PFSK-1 (cell line): ENCODE results near the gene ALDOA.

Source experiments
- FOXP2 ChIP-seq: optimal IDR thresholded peaks from 2 replicates; pipeline ENCODE3; 2011; ENCODE audit warnings: borderline replicate concordance, control low read depth, inconsistent platforms; ENCODE audit not compliant: insufficient read depth; ENCODE audit errors: extremely low read length, extremely low read depth
- POLR2AphosphoS5 ChIP-seq: IDR thresholded peaks from 2 replicates; pipeline ENCODE4 v1.6.1; 2012; ENCODE audit warnings: low read depth, mild to moderate bottlenecking, control low read depth, low read length, moderate library complexity
- SIN3A ChIP-seq: IDR thresholded peaks from 2 replicates; pipeline ENCODE4 v1.6.1; 2012; ENCODE audit warnings: mild to moderate bottlenecking, low read length, moderate library complexity, borderline replicate concordance; ENCODE audit not compliant: insufficient read depth
- TAF1 ChIP-seq: IDR thresholded peaks from 2 replicates; pipeline ENCODE4 v1.6.1; 2012; ENCODE audit warnings: low read length, control low read depth, borderline replicate concordance; ENCODE audit not compliant: insufficient read depth
- TF ChIP-seq, protein P1 (sequence below), 2 experiments: IDR thresholded peaks; 2 replicates each; pipeline versions ENCODE4 v1.6.1 to v1.8.0; 2011 to 2012; ENCODE audit warnings: low read depth in 2 of 2, low read length in 2 of 2, control low read depth in 1 of 2, inconsistent platforms in 1 of 2, mild to moderate bottlenecking in 1 of 2, moderate library complexity in 1 of 2; ENCODE audit not compliant: insufficient read depth in 1 of 2

ALDOA gene

DNA sequence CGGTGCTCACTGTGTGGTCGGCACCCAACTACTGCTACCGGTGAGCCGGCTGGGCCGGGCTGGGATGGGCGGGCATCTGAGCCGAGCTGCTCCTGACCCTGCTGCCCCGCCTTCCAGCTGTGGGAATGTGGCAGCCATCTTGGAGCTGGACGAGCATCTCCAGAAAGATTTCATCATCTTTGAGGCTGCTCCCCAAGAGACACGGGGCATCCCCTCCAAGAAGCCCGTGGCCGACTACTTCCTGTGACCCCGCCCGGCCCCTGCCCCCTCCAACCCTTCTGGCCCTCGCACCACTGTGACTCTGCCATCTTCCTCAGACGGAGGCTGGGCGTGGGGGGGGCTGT is 19.2 kb downstream of the ALDOA start:
- no peak for TF ChIP-seq TAF1
- TF ChIP-seq FOXP2 = no peak
- TF ChIP-seq SIN3A = no peak
- TF ChIP-seq, protein P1, sequence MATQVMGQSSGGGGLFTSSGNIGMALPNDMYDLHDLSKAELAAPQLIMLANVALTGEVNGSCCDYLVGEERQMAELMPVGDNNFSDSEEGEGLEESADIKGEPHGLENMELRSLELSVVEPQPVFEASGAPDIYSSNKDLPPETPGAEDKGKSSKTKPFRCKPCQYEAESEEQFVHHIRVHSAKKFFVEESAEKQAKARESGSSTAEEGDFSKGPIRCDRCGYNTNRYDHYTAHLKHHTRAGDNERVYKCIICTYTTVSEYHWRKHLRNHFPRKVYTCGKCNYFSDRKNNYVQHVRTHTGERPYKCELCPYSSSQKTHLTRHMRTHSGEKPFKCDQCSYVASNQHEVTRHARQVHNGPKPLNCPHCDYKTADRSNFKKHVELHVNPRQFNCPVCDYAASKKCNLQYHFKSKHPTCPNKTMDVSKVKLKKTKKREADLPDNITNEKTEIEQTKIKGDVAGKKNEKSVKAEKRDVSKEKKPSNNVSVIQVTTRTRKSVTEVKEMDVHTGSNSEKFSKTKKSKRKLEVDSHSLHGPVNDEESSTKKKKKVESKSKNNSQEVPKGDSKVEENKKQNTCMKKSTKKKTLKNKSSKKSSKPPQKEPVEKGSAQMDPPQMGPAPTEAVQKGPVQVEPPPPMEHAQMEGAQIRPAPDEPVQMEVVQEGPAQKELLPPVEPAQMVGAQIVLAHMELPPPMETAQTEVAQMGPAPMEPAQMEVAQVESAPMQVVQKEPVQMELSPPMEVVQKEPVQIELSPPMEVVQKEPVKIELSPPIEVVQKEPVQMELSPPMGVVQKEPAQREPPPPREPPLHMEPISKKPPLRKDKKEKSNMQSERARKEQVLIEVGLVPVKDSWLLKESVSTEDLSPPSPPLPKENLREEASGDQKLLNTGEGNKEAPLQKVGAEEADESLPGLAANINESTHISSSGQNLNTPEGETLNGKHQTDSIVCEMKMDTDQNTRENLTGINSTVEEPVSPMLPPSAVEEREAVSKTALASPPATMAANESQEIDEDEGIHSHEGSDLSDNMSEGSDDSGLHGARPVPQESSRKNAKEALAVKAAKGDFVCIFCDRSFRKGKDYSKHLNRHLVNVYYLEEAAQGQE (IDR thresholded peaks at IDR 0.05; ENCODE audit: insufficient read depth in 1 of 2, low read depth in 2 of 2, low read length in 2 of 2) = no peak

DNA sequence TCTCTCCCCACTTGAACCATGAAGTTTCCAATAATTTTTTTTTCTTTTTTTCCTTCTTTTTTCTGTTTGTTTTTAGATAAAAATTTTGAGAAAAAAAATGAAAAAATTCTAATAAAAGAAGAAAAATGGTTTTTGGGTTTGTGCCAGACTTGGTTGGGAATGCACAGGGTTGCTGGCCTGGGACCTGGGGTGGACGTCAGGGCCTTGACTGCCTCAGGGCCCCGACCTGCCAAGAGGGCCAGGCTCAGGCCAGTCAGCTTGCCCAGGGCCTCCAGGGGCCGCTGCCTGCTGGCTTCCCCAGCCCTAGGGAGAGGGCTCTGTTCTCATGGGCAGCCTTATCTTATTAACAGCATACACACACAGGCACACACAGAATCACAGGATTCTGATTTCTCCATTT is 19.7 kb downstream of the ALDOA start:
- TF ChIP-seq FOXP2 = no peak
- TF ChIP-seq TAF1 = no peak
- TF ChIP-seq SIN3A = no peak
- TF ChIP-seq, protein P1 (IDR thresholded peaks at IDR 0.05; ENCODE audit: insufficient read depth in 1 of 2, low read depth in 2 of 2, low read length in 2 of 2) = no peak
- no peak for TF ChIP-seq POLR2AphosphoS5

DNA sequence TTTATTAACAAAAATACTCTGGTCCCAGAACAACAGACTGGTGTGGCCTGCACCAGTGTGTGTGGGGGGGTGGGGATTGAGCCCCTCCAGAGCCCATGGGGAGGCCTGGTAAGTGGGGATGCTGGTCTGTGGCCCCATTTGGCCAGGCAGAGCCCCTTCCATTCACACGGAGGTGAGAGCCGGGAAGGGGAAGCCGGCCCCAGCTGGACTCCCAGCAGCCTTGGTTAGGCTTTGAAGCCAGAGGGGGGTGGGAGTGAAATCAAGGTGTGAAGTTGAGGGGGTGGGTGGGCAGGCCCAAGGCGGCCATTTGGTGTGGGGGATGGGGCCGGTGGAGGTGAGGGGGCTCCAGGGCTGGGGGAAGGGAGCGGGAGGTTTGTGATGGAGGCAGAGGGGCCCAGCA is 20.3 kb downstream of the ALDOA start:
- TF ChIP-seq POLR2AphosphoS5 (no peak), SIN3A (no peak), TAF1 (no peak), FOXP2 (no peak)
- TF ChIP-seq, protein P1 (IDR thresholded peaks at IDR 0.05; ENCODE audit: insufficient read depth in 1 of 2, low read depth in 2 of 2, low read length in 2 of 2) = no peak

DNA sequence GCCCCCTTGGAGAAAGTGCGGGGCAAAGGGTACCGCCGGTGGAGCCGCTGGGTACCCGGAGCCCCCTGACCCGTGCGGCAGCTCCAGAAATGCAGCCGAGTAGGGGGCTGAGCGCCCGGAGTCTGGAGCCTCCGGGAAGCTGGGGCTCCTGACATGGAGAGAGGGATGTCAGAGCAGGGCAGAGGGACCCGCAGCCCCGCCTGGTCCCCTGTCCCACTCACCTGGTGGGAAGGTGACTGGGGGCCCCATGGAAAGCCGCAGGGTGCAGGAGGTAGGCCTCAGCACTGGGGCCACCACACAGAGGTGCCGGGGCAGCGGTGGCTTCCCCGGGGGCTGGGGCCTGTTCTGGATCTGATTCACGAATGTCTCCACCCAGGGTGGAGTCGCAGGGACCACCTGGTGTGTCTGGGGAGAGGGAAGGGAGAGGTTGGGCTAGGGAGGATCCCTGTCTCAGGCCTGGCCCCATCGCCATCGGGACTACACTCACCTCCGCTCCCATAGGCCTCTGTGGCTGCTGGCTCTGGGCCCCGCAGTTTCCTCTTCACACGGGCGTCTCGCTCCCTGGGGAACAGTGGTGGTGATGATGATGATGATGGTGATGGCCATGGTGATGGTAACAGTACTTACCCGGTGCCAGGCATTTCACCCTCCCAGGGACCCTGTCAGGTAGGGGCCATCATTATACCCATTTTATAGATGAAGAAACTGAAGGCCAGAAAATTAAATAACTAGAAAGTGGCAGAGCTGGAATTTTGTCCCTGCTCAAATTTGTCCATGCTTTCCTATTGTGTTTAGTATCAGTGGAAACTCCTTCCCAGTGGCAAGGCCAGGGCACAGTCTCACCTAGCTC is 21.0 kb downstream of the ALDOA start:
- TF ChIP-seq POLR2AphosphoS5 (no peak), SIN3A (no peak)

DNA sequence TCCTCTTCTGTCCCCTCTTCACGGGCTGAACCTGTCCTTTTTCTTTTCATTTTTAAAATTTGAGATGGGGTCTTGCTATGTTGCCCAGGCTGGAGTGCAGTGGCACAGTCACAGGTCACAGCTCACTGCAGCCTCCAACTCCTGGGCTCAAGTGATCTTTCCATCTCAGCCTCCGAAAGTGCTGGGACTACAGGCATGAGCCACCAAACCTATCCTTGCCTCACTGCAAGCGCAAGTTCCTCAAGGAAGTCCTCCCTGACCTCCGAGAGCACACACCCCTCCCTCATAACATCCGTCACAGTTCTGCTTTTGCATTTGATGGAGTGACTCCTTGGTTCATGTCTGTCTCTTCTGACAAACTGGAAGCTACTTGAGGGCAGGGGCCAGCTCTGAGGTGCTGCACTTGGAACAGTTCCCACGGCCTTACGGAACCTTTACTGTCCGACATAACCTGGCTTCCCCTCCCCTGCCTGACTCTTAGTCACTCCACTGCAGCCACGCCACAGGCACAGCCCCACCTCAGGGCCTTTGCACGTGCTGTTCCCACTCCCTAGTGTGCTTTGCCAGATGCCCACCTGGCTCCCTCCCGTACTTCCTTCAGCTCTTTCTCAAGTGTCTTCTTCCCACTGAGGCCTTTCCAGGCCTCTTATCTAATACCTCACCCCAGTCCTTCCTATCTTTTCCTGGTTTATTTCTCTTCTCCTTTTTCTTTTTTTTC is 21.8 kb downstream of the ALDOA start:
- no peak; the same call in 1 of the 2 replicates for TF ChIP-seq POLR2AphosphoS5

- TF ChIP-seq, protein P1 (IDR thresholded peaks at IDR 0.05; ENCODE audit: insufficient read depth in 1 of 2, low read depth in 2 of 2, low read length in 2 of 2) = no peak
- TF ChIP-seq TAF1 (no peak), FOXP2 (no peak), SIN3A (no peak), POLR2AphosphoS5 (no peak)
These were observed 22.8 kb downstream of the ALDOA start for GRCh38 chr16:30088237-30088831.
